ENCODE data around the gene RBM20. TPM values are rescaled to one million over a fixed set of nuclear protein-coding genes. Genes with fewer than 3 reads are reported as not detected.
"Not testable (repeated sequence)": the region's sequence is repeated elsewhere in the genome, so short reads cannot be mapped to it uniquely, and the experiment has no call there.

Gene RBM20
- 0.96 TPM for polyA plus RNA-seq
- long read RNA-seq, donor 1, result 0 reads
- long read RNA-seq, donor 2, result 0 reads
- long read RNA-seq, donor 3, result 0 reads
- long read RNA-seq, donor 4, result 0 reads
- long read RNA-seq, donor 5, partial matches to known transcripts, result 0 of 1 reads
- long read RNA-seq, donor 5, other reads (novel, unspliced or antisense), result 0 of 1 reads
- long read RNA-seq, donor 6, result 0 reads
- long read RNA-seq, donor 7, result 0 reads
- long read RNA-seq, donor 8, partial matches to known transcripts, result 0 of 1 reads
- long read RNA-seq, donor 8, other reads (novel, unspliced or antisense), result 0 of 1 reads
- long read RNA-seq, donor 9, result 0 reads
- long read RNA-seq, donor 10, result 0 reads
- long read RNA-seq, donor 11, result 0 reads

GRCh38 chr10:110643653-110644597 is at the start of gene RBM20:
TSS of gene RBM20 (plus strand) at chr10:110644336. CDS start at chr10:110644455, 119 bp downstream.
- Histone ChIP-seq H3K9me3 (ENCODE audit: control insufficient read depth, low read depth, low read length) (no peaks in the 10 kb centered on the region), H3K4me1 (ENCODE audit: control insufficient read depth, insufficient read depth, low read length) (peaks cover 10% of the 10 kb centered on the region), H3K27ac (ENCODE audit: low read length) (no peak within 1 kb of the TSS), H3K27me3 (ENCODE audit: control insufficient read depth, insufficient read depth, low read length) (peaks cover 56% of the 10 kb centered on the region), H3K4me3 (ENCODE audit: low read length) (peak within 1 kb of the TSS; percentile 33), H3K36me3 (ENCODE audit: control insufficient read depth, insufficient read depth, low read length) (no peaks in the 10 kb centered on the region)
- peak in 1 of 2 donors; percentile 53 for DNase-seq
- WGBS (ENCODE audit: insufficient coverage, low lambda C conversion rate), result no CpG with 5 or more reads among the region's 106 CpGs

- H3K36me3 ChIP-seq (ENCODE audit: control insufficient read depth, insufficient read depth, low read length), result peaks cover 58% of the 10 kb centered on the region
- no peak for DNase-seq
- H3K9me3 ChIP-seq (ENCODE audit: control insufficient read depth, low read depth, low read length), result no peaks in the 10 kb centered on the region
- WGBS (ENCODE audit: insufficient coverage, low lambda C conversion rate), result 95% methylated on average over 2 of the region's 2 CpGs
- H3K4me3 ChIP-seq (ENCODE audit: low read length), result no peak overlapping the region
- no peak overlapping the region for H3K27ac ChIP-seq (ENCODE audit: low read length)
- H3K27me3 ChIP-seq (ENCODE audit: control insufficient read depth, insufficient read depth, low read length), result no peaks in the 10 kb centered on the region
- H3K4me1 ChIP-seq (ENCODE audit: control insufficient read depth, insufficient read depth, low read length), result no peaks in the 10 kb centered on the region
Measured at GRCh38 chr10:110597476-110597875, 46.7 kb upstream of the RBM20 start.

- Histone ChIP-seq H3K4me3 (ENCODE audit: low read length) (no peak overlapping the region), H3K4me1 (ENCODE audit: control insufficient read depth, insufficient read depth, low read length) (no peaks in the 10 kb centered on the region), H3K36me3 (ENCODE audit: control insufficient read depth, insufficient read depth, low read length) (peaks cover 56% of the 10 kb centered on the region), H3K27me3 (ENCODE audit: control insufficient read depth, insufficient read depth, low read length) (no peaks in the 10 kb centered on the region), H3K27ac (ENCODE audit: low read length) (no peak overlapping the region), H3K9me3 (ENCODE audit: control insufficient read depth, low read depth, low read length) (no peaks in the 10 kb centered on the region)
- 43% methylated on average over 2 of the region's 2 CpGs for WGBS (ENCODE audit: insufficient coverage, low lambda C conversion rate)
- DNase-seq, result peak; percentile 38 to 47
Measured at GRCh38 chr10:110600487-110601101, 43.5 kb upstream of the RBM20 start.

- Histone ChIP-seq H3K36me3 (ENCODE audit: control insufficient read depth, insufficient read depth, low read length) (peaks cover 52% of the 10 kb centered on the region), H3K27me3 (ENCODE audit: control insufficient read depth, insufficient read depth, low read length) (no peaks in the 10 kb centered on the region), H3K4me3 (ENCODE audit: low read length) (no peak overlapping the region), H3K9me3 (ENCODE audit: control insufficient read depth, low read depth, low read length) (no peaks in the 10 kb centered on the region), H3K27ac (ENCODE audit: low read length) (no peak overlapping the region), H3K4me1 (ENCODE audit: control insufficient read depth, insufficient read depth, low read length) (no peaks in the 10 kb centered on the region)
- no peak for DNase-seq
- WGBS (ENCODE audit: insufficient coverage, low lambda C conversion rate), result 95% methylated on average over 4 of the region's 4 CpGs
Measured at GRCh38 chr10:110601581-110601980, 42.6 kb upstream of the RBM20 start.

GRCh38 chr10:110608087-110608486 is 36.0 kb upstream of the RBM20 start:
- WGBS (ENCODE audit: insufficient coverage, low lambda C conversion rate), result no CpG with 5 or more reads among the region's 6 CpGs
- no peaks in the 10 kb centered on the region for H3K27me3 ChIP-seq (ENCODE audit: control insufficient read depth, insufficient read depth, low read length)
- H3K36me3 ChIP-seq (ENCODE audit: control insufficient read depth, insufficient read depth, low read length), result peaks cover 17% of the 10 kb centered on the region
- no peaks in the 10 kb centered on the region for H3K9me3 ChIP-seq (ENCODE audit: control insufficient read depth, low read depth, low read length)
- H3K4me3 ChIP-seq (ENCODE audit: low read length), result no peak overlapping the region
- DNase-seq, result no peak
- no peak overlapping the region for H3K27ac ChIP-seq (ENCODE audit: low read length)
- H3K4me1 ChIP-seq (ENCODE audit: control insufficient read depth, insufficient read depth, low read length), result no peaks in the 10 kb centered on the region

GRCh38 chr10:110609605-110610004 is 34.5 kb upstream of the RBM20 start:
- Histone ChIP-seq H3K4me3 (ENCODE audit: low read length) (no peak overlapping the region), H3K36me3 (ENCODE audit: control insufficient read depth, insufficient read depth, low read length) (peaks cover 10% of the 10 kb centered on the region), H3K9me3 (ENCODE audit: control insufficient read depth, low read depth, low read length) (no peaks in the 10 kb centered on the region), H3K27ac (ENCODE audit: low read length) (no peak overlapping the region), H3K27me3 (ENCODE audit: control insufficient read depth, insufficient read depth, low read length) (no peaks in the 10 kb centered on the region), H3K4me1 (ENCODE audit: control insufficient read depth, insufficient read depth, low read length) (no peaks in the 10 kb centered on the region)
- no peak for DNase-seq
- WGBS (ENCODE audit: insufficient coverage, low lambda C conversion rate), result no CpG with 5 or more reads among the region's 2 CpGs

GRCh38 chr10:110610308-110610774 is 33.8 kb upstream of the RBM20 start:
- WGBS (ENCODE audit: insufficient coverage, low lambda C conversion rate), result no CpG with 5 or more reads among the region's 3 CpGs
- DNase-seq, result peak; percentile 61 to 73
- peaks cover 4% of the 10 kb centered on the region for H3K36me3 ChIP-seq (ENCODE audit: control insufficient read depth, insufficient read depth, low read length)
- no peaks in the 10 kb centered on the region for H3K27me3 ChIP-seq (ENCODE audit: control insufficient read depth, insufficient read depth, low read length)
- no peaks in the 10 kb centered on the region for H3K9me3 ChIP-seq (ENCODE audit: control insufficient read depth, low read depth, low read length)
- no peak overlapping the region for H3K4me3 ChIP-seq (ENCODE audit: low read length)
- H3K4me1 ChIP-seq (ENCODE audit: control insufficient read depth, insufficient read depth, low read length), result no peaks in the 10 kb centered on the region
- no peak overlapping the region for H3K27ac ChIP-seq (ENCODE audit: low read length)

- not testable (repeated sequence) for H3K27me3 ChIP-seq (ENCODE audit: control insufficient read depth, insufficient read depth, low read length); DNase-seq; H3K4me1 ChIP-seq (ENCODE audit: control insufficient read depth, insufficient read depth, low read length); H3K36me3 ChIP-seq (ENCODE audit: control insufficient read depth, insufficient read depth, low read length); H3K9me3 ChIP-seq (ENCODE audit: control insufficient read depth, low read depth, low read length); H3K4me3 ChIP-seq (ENCODE audit: low read length); H3K27ac ChIP-seq (ENCODE audit: low read length)
- no CpG with 5 or more reads among the region's 3 CpGs for WGBS (ENCODE audit: insufficient coverage, low lambda C conversion rate)
Measured at GRCh38 chr10:110610781-110611180, 33.4 kb upstream of the RBM20 start.

- Histone ChIP-seq H3K27me3 (ENCODE audit: control insufficient read depth, insufficient read depth, low read length) (no peaks in the 10 kb centered on the region), H3K4me1 (ENCODE audit: control insufficient read depth, insufficient read depth, low read length) (no peaks in the 10 kb centered on the region), H3K4me3 (ENCODE audit: low read length) (no peak overlapping the region), H3K9me3 (ENCODE audit: control insufficient read depth, low read depth, low read length) (no peaks in the 10 kb centered on the region), H3K36me3 (ENCODE audit: control insufficient read depth, insufficient read depth, low read length) (no peaks in the 10 kb centered on the region), H3K27ac (ENCODE audit: low read length) (no peak overlapping the region)
- no CpG with 5 or more reads among the region's 3 CpGs for WGBS (ENCODE audit: insufficient coverage, low lambda C conversion rate)
- no peak for DNase-seq
Measured at GRCh38 chr10:110612087-110612486, 32.0 kb upstream of the RBM20 start.

- no peaks in the 10 kb centered on the region for H3K4me1 ChIP-seq (ENCODE audit: control insufficient read depth, insufficient read depth, low read length)
- no peak for DNase-seq
- H3K36me3 ChIP-seq (ENCODE audit: control insufficient read depth, insufficient read depth, low read length), result no peaks in the 10 kb centered on the region
- H3K27me3 ChIP-seq (ENCODE audit: control insufficient read depth, insufficient read depth, low read length), result no peaks in the 10 kb centered on the region
- WGBS (ENCODE audit: insufficient coverage, low lambda C conversion rate), result 100% methylated on average over 2 of the region's 4 CpGs
- H3K27ac ChIP-seq (ENCODE audit: low read length), result no peak overlapping the region
- H3K4me3 ChIP-seq (ENCODE audit: low read length), result no peak overlapping the region
- no peaks in the 10 kb centered on the region for H3K9me3 ChIP-seq (ENCODE audit: control insufficient read depth, low read depth, low read length)
Measured at GRCh38 chr10:110612629-110613028, 31.5 kb upstream of the RBM20 start.
